ENCODE measurements around the gene KATNB1.
"Not testable (repeated sequence)": the region's sequence is repeated elsewhere in the genome, so short reads cannot be mapped to it uniquely, and the experiment has no call there.

KATNB1 gene

DNA sequence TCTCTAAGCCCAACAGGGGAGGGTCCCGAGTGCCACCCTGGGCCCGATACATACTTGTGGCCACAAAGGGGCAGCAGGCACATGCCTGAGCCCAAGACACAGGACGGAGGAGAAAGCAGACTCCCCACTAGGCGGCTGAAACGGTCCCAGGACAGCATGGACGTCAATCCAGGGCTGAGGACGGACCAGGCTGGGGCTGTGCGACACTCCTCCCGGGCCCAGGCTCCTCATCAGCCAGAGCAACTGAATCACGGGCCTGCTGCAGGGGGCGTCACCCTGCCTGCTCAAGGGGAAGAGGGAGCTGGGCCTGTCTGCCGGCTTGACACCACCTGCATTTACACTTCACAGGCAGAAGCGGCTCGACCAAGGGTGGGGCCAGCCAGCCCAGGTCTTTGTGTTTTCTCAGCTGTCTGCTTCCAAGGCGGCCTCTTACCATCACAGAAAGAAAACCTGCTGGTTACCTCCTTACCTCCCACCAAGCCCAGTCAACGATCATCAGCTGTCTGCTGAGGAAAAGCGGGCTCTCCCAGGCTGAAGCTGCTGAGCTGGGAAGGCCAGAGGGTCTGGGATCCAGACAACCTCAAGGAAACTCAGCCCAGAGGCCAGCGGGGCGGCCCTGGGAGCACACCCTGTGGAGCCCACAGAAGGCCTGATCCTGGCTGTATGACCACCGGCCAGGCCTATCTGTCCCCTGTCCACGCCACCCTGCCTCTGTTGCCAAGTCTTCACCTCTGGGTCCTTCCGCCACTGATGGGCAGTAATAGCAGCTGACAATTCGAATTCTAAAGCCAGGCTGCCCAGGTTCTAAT is 40.3 kb downstream of the KATNB1 start:
- DNase-seq, result no peak

DNA sequence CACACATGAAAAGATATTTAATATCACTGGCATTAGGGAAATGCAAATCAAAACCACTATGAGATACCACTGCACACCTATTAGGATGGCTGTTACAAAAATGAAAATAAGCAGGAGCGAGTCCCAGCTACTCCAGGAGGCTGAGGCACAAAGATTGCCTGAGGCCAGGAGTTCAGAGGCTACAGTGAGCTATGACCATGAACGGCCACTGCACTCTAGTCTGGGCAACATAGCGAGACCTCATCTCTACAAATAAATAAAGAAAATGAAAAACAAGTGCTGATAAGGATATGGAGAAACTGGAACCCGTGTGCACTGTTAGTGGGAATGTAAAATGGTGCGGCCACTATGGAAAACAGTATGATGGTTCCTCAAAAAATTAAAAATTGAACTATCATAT is 43.1 kb downstream of the KATNB1 start:
- DNase-seq, result no peak

DNA sequence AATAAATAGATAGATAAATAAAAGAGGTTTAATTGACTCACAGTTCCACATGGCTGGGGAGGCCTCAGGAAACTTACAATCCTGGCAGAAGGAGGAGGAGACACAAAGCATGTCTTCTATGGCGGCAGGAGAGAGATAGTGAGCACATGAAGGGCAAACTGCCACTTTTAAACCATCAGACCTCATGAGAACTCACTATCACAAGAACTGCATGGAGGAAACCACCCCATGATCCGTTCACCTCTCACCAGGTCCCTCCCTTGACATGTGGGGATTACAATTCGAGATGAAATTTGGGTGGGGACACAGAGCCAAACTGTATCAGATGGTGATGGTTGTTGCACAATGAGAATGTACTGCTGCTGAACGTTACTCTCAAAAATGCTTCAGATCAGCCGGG is 44.3 kb downstream of the KATNB1 start:
- not testable (repeated sequence) for DNase-seq

DNA sequence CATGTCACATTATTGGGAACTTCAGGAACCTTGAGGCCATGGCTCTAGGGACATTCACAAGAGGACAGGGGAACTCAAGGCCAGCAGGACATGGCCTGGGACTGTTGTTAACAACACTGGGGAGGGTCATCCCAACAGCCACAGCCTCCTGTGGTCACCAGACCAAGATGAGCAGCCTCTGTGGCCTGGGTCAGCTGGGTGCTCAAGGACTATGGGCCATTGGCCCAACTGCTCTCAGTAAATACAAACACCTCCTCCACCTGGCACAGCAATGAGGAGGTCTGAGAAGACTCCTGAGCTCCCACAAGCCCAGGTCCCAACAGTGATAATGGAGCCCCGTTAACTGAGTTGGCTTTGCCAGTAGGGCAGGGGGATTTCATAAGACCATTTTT is 45.8 kb downstream of the KATNB1 start:
- DNase-seq, result no peak

DNA sequence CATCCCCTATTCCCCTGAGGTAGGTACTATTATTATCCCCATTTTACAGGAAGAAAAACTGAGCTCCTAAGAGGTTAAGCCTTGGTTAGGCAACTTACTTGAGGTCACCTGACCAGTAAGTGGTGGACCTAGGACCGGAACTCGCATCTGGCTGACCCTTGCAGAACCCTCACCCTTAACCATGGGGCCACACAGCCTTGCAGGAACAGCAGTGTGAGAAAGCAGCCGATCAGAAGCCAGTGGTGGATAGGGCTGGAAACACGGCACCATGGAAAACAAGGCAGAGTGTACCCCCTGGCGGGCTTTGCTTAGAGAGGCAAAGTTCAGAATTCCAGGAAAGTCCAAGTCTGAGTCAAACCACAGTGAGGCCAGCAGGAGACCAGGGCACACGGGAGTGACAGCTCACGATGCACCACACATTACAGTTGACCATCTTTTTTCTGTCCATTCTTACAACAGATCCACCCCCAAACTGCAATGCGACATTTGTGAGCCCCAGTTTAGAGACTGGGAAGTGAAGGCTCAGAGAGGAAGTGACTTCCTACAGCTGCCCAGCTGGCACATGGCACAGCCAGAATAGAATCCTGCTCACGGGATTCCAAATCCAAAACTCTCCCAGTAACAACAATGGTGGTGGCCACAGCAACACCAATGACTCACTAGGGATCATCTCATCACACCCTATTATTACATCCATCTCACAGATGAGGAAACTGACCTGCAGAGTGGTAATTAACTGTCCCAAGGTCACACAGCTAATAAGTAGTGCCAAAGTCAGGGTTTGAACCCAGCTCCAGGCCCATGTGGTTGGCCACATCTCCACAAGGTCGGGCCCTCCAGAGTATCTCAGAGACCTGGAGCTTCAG is 46.4 kb downstream of the KATNB1 start:
- DNase-seq, result no peak

DNA sequence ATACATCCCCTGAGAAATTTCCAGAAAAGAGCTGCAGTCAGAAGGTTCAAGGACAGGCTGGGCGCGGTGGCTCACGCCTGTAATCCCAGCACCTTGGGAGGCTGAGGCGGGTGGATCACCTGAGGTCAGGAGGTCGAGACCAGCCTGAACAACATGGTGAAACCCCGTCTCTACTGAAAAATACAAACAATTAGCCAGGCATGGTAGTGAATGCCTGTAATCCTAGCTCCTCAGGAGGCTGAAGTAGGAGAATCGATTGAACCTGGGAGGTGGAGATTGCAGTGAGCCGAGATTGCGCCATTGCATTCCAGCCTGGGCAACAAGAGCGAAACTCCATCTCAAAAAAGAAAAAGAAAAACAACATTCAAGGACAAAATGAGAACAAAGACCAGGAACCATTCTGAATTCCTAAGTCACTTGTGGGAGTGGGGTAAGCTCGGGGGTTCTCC is 47.1 kb downstream of the KATNB1 start:
- not testable (repeated sequence) for DNase-seq

DNA sequence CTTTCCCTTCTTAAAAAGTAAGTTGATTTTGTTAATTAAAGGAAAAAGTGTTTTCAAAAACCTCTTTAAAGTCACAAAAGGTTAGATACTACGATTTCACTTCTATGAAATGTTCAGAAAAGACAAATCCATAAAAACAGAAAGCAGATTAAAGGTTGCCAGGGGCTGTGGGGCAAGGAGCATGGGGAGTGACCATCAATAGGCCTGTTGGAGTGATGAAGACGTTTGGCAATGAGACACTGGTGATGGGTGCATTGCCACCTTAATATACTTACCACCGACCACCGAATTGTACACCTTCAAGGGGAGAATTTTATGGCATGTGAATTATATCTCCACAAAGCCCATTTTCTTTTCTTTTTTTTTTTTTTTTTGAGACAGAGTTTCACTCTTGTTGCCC is 47.5 kb downstream of the KATNB1 start:
- DNase-seq, result no peak

DNA sequence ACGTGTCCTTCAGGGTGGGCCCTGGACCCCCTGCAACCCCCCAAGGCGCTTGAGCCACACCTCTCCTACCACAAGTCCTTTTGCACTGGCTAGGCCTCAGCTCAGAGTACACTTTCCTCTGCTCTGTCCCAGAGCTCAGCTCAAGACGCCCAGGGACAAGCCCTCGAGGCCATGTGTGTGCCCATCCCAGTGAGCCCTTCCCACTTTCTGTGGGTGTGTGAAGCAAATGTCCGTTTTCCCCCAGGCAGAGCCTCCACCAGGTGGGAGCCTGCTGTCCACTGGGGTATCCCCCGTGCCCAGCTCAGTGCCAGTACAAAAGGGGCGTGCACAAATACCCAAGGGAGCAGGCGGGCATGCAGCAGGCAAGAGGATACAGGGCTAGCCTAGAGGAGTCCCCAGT is 48.3 kb downstream of the KATNB1 start:
- DNase-seq, result no peak

DNA sequence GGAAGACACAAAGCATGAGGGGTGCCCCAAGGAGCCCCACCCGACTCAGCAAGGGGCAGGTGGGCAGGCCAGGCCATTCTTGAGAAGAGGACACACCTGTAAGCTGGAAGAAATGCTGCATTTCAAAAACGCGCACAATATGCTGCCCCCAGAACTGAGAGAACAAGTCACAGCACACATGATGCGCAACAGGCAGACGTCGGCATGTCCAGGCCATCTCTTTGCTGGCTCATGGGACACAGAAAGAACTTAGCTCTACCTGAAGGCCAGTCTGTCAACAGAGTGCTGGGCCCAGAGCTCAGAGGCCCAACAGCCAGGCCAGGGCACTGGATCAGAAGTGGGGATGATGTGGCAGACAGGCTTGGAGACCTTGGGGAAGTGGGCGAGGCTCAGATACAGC is 48.8 kb downstream of the KATNB1 start:
- no peak for DNase-seq

DNA sequence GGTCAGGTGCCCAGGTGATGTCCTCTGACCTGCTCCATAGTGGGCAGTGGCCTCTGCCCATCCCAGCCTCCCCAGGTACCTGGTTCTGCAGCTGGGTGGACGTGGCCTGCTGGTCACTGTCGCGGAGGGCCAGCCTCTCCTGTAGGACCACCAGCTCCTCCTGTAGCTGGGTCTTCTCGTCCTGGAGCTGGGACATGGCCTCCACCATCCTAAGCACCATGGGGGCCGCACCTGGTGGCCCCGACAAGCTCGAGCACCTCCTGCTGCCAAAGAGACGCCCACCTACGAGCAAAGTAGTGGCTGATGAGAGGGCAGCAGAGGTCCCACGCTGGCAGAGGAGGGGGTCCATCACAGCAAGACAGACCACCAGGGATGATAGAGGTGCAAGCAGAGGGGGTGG is 49.8 kb downstream of the KATNB1 start:
- no peak for DNase-seq

DNA sequence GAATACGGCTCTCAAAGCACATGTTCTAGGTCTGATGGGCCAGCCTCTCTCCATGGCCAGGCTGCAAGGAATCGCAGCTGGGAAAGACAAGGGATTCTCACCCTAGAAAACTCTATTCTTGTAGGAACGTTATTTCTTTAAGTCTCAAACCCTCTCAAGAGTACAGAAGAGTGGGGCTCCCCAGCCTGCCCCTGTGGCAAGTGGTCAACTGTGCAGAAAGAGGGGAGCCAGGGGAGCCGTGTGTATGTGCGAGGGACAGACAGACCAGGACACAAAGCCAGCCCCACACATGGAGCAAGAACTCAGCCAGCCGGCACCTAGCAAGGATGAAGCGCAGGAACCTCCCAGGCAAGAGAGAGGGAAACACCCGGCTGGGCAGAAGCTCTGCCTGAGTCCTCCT is 50.4 kb downstream of the KATNB1 start:
- DNase-seq, result no peak

DNA sequence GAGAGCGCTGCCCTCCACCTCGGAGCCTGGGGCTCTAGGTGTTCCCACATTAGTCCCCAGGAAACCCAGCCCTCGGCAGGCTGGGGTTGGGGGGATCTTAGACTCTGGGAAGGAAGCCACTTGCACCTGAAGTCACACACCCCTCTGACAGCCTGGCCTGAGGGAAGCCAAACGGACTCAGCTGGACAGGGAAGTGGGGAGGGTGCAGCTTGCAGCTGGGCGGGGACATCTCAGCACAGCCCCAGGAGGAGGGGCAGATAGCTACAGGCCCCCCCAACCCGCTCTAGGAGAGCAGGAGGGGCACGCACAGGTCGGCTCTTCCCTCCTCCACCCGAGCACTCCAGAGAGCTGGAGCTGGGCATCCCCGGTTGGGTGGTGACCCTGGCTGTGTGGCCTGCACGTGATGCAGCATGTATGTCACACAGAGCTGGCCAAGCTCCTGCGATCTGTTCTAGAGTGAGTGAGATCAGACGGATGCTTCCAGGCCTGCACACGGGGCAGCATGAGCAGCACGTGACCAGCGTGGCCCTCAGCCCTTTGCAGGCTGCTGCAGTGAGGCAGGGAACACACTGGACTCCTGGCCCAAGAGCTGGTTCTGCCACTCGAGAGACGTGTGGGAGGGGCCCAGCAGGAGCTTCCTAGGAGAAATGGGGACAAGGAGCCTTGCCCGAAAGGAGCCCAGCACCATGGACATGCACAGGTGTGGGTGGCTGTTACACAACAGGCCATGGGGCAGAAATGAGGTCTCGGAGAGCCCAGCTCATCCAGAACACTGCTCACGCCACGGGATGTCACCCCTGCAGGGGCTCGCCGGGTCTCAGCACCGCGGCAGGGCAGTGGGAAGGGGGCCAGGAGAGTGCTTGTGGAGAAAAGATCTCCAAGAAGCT is 51.3 kb downstream of the KATNB1 start:
- DNase-seq, result no peak

DNA sequence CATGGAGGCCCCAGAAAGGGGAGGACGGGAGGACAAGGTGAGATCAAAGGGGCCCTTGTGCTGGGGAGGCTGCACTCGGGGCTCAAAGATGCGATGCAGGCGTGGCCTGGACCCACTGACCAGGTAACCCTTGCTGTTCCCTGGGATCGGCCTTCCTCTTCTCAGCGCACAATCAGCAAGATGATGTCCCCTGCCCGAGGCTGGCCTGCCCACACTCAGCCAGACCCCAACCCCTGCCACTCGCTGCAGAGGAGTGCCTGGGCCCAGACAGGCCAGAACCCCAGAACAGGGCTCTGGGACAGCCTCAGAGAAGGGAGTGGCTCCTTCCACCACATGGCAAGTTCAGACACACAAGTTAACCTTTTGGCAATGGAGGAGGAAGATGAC is 51.9 kb downstream of the KATNB1 start:
- DNase-seq, result no peak

DNA sequence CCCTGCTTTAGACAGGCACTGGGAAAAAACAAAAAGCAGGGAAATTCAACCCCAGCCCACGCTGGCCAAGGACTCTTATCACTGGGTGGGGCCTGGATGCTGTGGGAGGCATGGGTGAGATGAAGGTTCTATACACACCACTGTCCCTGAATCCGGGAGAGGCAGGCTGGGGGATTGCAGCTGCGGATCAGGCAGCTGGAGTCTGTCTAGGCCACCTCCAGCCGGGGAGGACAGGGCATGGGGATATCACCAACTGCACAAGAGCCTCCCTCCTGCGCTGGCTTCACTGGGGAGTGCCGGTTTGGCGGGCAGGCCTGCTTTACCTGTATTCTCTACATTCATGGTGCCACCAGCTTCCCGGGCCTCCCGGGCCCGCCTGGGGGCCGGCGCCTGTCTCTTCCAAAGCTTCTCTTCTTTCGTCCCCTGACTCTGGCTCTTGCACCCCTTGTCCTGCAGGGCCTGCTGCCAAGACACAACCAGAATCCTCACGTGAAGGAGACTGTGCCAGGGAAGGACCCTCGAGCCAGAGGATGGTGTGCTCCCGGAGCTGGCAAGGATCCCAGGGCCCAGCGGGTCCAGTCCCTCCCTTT is 52.8 kb downstream of the KATNB1 start:
- no peak for DNase-seq

DNA sequence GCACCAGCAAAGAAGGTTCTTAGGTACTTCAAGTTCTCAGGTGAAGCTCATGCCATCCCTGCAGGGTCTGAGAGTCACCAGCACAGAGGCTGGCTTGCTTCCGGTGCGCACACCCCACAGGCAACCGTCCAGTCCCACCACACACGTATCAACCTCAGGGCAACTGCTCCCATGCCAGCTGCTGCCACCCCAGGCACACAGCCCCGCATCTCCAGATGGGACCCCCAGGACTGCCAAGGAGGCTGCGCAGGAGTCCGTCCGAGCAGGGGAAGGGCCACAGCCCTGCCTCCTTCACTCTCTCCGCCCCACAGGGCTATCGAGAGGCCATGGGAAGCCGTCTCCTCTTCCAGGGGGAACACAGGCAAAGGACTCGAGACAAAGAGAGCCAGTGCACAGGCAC is 53.4 kb downstream of the KATNB1 start:
- DNase-seq, result no peak

DNA sequence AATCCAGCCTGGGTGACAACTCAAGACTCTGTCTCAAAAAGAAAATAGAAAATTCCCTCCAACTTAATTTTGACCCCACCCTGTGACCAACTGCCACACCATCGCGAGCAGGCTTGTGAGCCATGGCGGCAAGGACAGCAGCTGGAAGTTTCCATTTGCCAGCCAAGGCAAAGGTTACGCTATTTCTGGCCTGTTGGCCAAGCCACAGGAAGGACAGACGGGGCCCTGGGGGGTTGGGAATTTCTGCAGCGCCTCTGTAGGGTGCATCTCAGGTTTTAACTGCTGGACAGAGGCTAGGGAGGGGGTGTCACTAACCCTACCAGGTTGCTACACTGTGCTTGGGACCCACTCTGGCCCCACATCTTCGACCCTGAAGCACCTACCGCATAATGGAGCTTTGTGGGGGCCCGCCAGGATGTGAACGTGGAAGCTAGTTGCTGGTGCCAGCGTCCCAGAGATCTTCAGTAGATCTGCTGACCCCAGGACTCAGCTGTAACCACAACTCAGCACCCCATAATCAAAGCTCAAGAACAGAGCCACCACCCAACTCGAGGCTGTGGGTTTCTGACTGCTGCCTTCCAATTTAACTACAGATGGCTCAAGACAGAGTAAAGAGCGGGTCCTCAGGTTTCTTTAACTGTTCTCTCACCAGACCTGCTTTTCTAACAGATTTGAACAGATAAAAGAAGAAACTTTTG is 55.8 kb downstream of the KATNB1 start:
- no peak for DNase-seq

DNA sequence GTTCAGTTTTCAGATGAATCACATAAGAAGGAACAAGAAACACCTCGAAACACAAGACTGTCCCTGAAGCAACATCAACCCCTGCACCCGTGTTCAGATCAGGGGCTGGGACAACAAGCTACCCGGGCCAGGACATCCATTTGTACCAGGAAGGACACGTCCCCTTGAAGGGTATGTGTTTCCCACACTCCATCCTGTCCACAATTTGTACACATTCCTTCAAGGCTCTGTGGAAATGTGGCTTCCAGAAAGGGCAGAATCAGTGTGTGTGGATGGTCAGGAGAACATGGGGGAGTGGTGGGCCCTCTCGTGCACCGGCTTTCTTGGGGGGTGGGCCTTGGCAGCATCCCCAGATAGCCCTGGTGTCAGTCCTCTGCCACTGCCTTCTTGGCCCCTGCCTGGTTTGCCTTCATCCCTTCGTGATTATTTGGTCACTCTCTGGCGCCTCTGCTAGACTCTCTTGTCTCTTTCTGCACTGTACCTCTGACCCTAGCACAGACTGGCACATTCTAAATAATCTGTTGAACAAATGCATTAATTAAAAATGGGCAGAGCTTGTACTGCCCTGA is 56.4 kb downstream of the KATNB1 start:
- DNase-seq, result no peak

DNA sequence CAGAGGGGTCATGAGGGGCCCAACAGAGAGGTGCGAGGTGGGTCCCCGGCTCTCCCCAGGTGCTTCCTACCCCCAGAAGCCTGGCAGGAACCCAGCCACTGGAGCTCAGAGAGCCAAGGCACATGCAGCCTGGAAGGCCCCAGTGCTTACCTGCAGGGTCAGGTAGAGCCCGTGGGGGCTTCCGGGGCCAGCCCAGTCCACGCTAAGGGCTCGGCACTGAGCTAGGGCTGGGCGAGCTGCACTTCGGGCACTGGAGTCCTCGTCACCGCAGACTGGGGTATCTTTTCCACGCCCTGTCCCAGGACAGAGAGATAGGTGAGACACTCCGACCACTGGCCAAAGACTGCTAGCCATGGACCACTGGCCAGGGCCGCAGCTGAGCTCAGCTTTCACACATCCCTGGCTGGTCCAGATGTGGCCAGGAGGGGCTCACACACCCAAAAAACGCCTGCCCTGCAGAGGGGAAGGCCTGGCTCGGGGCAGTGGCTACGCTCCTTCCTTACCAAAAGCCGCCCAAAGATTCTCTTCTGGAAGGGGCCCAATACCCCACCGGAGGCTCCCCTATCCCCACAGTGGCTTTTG is 59.4 kb downstream of the KATNB1 start:
- DNase-seq, result no peak

DNA sequence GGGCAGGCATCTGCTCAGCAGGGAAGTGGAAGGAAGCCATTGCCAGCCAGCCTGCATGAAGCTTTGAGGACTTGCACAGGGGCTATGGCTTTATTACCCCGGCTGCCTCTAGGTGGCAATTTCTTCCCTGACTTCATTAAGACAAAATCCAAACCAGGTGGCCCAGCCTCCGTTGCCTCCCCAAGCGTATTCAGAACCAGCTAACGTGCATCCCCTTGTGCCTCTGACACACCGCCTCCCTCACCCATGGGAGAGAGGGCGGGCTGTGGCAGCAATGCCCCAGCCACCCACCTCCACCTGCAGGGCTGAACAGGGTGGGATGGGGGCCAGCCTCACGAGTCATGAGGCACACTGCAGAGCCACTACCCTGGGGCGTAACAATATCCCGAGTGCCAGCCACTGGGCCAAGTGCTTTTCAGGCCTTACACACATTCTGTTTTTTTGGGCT is 59.9 kb downstream of the KATNB1 start:
- no peak for DNase-seq

DNA sequence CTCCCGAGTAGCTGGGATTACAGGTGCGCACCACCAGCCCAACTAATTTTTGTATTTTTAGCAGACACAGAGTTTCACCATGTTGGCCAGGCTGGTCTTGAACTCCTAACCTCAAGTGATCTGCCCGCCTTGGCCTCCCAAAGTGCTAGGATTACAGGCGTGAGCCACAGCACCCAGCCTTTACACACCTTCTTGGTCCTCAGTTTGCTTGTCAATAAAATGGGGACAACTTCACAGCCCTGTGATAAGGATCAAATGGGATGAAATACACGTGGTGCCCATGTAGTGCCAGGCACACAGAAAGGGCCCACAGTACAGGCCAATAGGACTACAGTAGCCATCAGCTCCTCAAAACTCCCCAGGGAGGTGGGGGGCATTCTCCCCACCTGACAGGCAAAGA is 60.4 kb downstream of the KATNB1 start:
- DNase-seq, result not testable (repeated sequence)

DNA sequence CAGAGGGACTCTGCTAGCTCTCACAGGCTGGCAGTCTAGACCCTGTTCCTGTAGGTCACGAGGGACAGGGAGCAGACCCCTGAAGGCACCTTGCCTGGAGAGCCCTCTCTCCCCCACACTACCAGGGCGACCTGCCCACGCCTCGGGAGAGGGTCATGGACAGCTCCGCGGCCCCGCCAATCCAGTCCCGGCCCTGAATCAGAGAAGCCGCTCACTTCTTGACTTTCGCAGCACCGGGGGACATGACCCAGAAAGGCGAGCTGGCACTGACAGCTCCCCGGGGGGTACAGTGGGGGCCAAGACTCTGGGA is 61.6 kb downstream of the KATNB1 start:
- no peak for DNase-seq
